Fibroblast of the aortic adventitia (primary cell): ENCODE results near the gene DNASE1L3. TPM values are rescaled to one million over a fixed set of nuclear protein-coding genes. Genes with fewer than 3 reads are reported as not detected.

Source experiments
- DNase-seq: peaks from one replicate; pipeline ENCODE4 v3.0.0-alpha.2; 2010; ENCODE audit warnings: low read depth
- H3K4me3 ChIP-seq: 2 replicates; pipeline ENCODE4 v1.5.1; 2011; ENCODE audit warnings: low read depth, mild to moderate bottlenecking, control low read depth, low read length, moderate library complexity
- CTCF ChIP-seq: IDR thresholded peaks from 2 replicates; pipeline ENCODE4 v1.5.1; 2011; ENCODE audit warnings: mild to moderate bottlenecking, low read length, control low read depth, inconsistent platforms; ENCODE audit not compliant: insufficient read depth
- total RNA-seq: library from RNA; depleted of rRNA; stranded (reverse); fragments of >200 nt; gene quantifications from 2 replicates; pipeline ENCODE4 v1.2.3, GENCODE V29; 2012; ENCODE audit warnings: low replicate concordance

Gene DNASE1L3
- total RNA-seq, 1 donor: not detected

GRCh38 chr3:58152225-58153015, 58.4 kb downstream of the DNASE1L3 start:
- TF ChIP-seq CTCF: no peak

GRCh38 chr3:58151637-58152036, 59.1 kb downstream of the DNASE1L3 start:
- H3K4me3 ChIP-seq: no peak overlapping the region
- DNase-seq: no peak
- no peak for TF ChIP-seq CTCF

More at GRCh38 chr3:58152225-58153015, 58.4 kb downstream of the DNASE1L3 start:
- DNase-seq: no peak
- H3K4me3 ChIP-seq: no peak overlapping the region

- DNase-seq: no peak
- TF ChIP-seq CTCF: no peak
- no peak overlapping the region for H3K4me3 ChIP-seq
Measured at GRCh38 chr3:58150810-58151199, 60.0 kb downstream of the DNASE1L3 start.

- no peak for DNase-seq
- TF ChIP-seq CTCF: no peak
- H3K4me3 ChIP-seq: no peak overlapping the region
Measured at GRCh38 chr3:58150130-58150809, 60.5 kb downstream of the DNASE1L3 start.

- H3K4me3 ChIP-seq: no peak overlapping the region
- TF ChIP-seq CTCF: no peak
Measured at GRCh38 chr3:58148049-58148448, 62.7 kb downstream of the DNASE1L3 start.

GRCh38 chr3:58144478-58145325, 66.1 kb downstream of the DNASE1L3 start:
- no peak for DNase-seq
- TF ChIP-seq CTCF: no peak
- no peak overlapping the region for H3K4me3 ChIP-seq

More at GRCh38 chr3:58148049-58148448, 62.7 kb downstream of the DNASE1L3 start:
- DNase-seq: no peak
